ENCODE results near the gene RPTOR.

DNA sequence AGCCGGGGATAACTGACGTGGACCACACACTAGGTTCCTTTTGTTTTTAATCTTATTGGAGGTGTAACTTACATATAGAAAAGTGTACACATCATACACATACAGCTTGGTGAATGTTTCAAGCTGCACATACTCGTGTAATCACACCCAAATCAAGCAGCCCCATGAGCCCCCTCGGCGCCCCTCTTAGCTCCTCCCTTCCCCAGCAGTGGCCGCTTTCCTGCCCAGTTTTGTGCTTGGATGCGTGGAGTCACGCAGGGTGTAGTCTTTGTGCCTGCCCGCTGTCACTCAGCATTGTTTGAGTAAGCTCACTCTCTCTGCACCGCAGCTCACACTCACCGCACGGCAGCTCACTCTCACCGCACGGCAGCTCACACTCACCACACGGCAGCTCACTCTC is 295.3 kb downstream of the RPTOR start:
- no peak for TF ChIP-seq PAX8 (IDR thresholded peaks at IDR 0.05)
- TF ChIP-seq SREBF1 (IDR thresholded peaks at IDR 0.05; ENCODE audit: low read length), result no peak
- TF ChIP-seq CHD4 (IDR thresholded peaks at IDR 0.05), result no peak
- TF ChIP-seq SKIL (IDR thresholded peaks at IDR 0.05; ENCODE audit: low read depth, poor library complexity, severe bottlenecking), result no peak
- TF ChIP-seq SP1 (IDR thresholded peaks at IDR 0.05; ENCODE audit: low read depth, low read length), result no peak
- no peak for TF ChIP-seq JUND (IDR thresholded peaks at IDR 0.05; ENCODE audit: low read depth, low read length)
